HG02884 (cell line): Measurements from ENCODE around the gene EPS8L2.

ENCODE experiments used
- ATAC-seq: cut with Tn5 transposase; IDR thresholded peaks from one replicate; pipeline ENCODE4 v1.9.1; 2021; ENCODE audit warnings: mild to moderate bottlenecking, moderate library complexity; ENCODE audit not compliant: unreplicated experiment

The EPS8L2 gene

DNA sequence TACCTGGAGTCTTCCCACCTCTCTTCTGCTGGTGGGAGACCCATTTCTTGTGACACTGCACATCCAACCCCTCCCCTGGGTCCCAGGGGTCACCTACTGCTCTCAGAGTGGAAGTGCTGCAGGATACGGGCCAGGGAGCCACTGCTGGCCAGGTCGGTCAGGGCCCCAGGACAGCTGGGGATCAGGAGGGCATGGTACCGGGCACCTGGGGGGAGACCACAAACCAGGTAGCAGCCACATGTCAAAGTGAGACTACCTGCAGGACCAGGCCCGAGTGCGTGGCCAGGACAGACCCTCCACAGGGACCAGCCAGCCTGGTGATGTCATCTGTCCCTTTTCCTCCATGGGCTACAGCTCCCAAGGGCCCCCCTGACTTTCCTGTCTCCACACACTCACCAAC lies 67.4 kb downstream of the EPS8L2 start:
- ATAC-seq: no peak

DNA sequence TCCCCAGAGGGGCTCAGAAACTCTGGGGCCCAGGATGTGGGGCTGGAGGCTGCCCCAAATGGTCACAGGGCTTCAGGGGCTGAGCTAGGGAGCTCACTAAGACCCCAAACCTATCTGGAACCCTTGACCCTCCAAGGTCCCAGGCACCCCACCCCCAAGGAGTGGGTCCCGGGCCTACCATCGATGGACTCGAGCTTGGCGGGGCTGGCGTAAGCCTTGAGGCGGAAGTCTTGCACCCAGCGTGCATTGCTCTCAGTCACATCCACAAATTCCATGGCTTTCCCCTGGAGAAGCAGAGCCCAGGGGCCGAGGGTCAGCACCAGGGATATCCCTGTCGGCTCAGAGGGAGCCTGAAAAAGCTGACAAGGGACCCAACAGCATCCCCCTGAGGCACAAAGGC lies 67.8 kb downstream of the EPS8L2 start:
- ATAC-seq: no peak

DNA sequence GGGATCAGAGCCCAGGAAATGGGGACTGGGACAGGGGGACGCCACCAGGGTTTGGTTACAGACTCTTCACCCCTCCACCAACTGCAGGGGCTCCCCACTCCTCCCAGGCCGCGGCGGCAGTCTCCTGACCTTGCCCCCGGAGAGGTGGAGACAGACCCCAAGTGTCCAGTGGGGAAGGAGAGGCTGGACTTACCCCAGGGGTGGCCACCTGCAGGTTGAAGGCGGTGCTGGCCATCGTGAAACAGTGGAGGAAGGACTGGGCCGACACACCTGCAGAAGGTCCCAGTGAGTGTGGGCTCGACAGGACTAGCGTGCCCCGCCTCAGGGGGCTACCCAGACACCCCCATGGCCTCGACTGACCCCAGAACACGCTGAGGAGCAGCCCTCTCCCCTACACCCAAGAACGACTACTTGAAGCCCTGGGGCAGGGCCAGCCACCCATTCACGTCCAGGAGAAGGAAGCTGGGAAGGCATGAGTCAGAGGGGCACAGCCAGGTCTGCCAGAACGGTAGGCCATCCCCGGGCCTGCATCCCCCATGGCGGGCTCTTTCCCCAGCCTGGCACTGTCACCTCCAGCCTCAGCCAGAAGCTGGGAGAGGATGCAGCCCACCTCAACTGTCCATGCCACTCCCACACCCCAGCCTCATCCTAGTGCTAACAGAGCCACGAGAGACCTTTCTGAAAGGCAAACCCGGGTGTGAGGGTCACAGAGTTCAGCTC lies 69.0 kb downstream of the EPS8L2 start:
- no peak for ATAC-seq

DNA sequence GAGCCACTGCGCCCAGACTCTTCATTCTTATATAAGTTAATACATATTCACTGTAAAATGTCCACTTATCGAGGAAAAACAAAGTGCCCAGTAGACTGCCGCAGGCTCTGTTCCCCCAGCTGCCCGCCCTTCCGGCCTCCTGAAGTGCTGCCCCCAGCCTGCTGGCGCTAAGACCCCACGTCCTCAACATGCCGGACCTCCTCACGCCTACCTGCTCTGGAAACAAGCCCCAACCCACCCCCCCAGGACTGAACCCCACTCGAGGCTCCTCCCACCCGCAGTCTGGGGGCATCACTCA lies 70.2 kb downstream of the EPS8L2 start:
- no peak for ATAC-seq

DNA sequence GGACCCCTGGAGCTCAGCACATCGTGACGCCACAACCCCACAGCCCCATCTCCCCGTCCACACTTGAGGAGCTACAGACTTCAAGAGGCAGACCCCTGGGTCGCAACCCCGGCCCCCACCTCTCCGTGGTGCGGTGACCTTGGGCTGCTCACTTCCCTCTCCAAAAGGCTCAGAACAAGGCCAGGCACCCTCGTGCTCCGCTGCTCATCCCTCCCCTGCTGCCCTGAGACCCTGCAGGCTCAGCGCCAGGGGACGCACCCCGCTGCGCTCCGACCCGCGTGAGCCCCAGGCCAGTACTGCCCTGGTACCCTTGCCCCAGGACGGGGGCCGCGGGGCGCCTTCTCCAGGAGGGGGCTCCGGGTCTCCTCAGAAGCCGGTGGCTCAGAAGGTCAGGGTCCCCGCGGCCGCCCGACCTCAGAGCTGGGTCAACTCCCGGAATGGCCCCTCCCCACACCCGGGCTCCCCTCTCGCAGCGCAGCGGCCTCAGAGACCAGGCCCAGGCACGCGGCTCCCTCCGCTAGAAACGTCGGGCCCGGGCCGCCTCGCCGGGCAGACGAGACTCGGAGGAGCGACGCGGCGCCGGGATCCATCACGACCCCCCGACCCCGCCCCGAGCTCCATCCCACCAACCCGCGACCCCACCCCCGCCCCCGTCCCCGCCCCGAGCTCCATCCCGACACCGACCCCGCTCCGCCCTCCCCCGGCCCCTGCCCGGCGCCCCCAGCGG lies 70.7 kb downstream of the EPS8L2 start:
- ATAC-seq: peak; percentile 27
